ENCODE results near the gene WDR37. TPM values are rescaled to one million over a fixed set of nuclear protein-coding genes. Genes with fewer than 3 reads are reported as not detected.

WDR37 gene
- total RNA-seq, 1 donor from 2014 or later, result 12.5 TPM

GRCh38 chr10:1119027-1119426, 62.8 kb downstream of the WDR37 start:
- Histone ChIP-seq H3K27ac (ENCODE audit: low read depth, low read length) (no peak overlapping the region), H3K4me1 (ENCODE audit: control insufficient read depth in 3 of 3, insufficient read depth in 3 of 3, low read length in 3 of 3) (peaks cover 0 to 11% (median 6%) of the 10 kb centered on the region in 3 donors), H3K27me3 (ENCODE audit: control insufficient read depth in 3 of 3, insufficient read depth in 3 of 3, low read length in 3 of 3) (no peaks in the 10 kb centered on the region), H3K9ac (ENCODE audit: low read depth in 1 of 3, low read length in 3 of 3) (no peak overlapping the region), H3K4me3 (ENCODE audit: low read length in 3 of 3) (no peak overlapping the region), H3K36me3 (ENCODE audit: control insufficient read depth in 3 of 3, insufficient read depth in 3 of 3, low read length in 3 of 3) (peaks cover 42 to 60% (median 58%) of the 10 kb centered on the region in 3 donors), H3K9me3 (ENCODE audit: control insufficient read depth in 3 of 3, low read length in 3 of 3) (no peaks in the 10 kb centered on the region)

GRCh38 chr10:1119501-1119900, 63.3 kb downstream of the WDR37 start:
- Histone ChIP-seq H3K9me3 (ENCODE audit: control insufficient read depth in 3 of 3, low read length in 3 of 3) (no peaks in the 10 kb centered on the region), H3K9ac (ENCODE audit: low read depth in 1 of 3, low read length in 3 of 3) (no peak overlapping the region)

GRCh38 chr10:1120306-1120705, 64.1 kb downstream of the WDR37 start:
- Histone ChIP-seq H3K27ac (ENCODE audit: low read depth, low read length) (no peak overlapping the region), H3K4me1 (ENCODE audit: control insufficient read depth in 3 of 3, insufficient read depth in 3 of 3, low read length in 3 of 3) (peaks cover 0 to 5% (median 2%) of the 10 kb centered on the region in 3 donors), H3K4me3 (ENCODE audit: low read length in 3 of 3) (no peak overlapping the region), H3K27me3 (ENCODE audit: control insufficient read depth in 3 of 3, insufficient read depth in 3 of 3, low read length in 3 of 3) (no peaks in the 10 kb centered on the region), H3K9me3 (ENCODE audit: control insufficient read depth in 3 of 3, low read length in 3 of 3) (no peaks in the 10 kb centered on the region), H3K9ac (ENCODE audit: low read depth in 1 of 3, low read length in 3 of 3) (no peak overlapping the region), H3K36me3 (ENCODE audit: control insufficient read depth in 3 of 3, insufficient read depth in 3 of 3, low read length in 3 of 3) (peaks cover 55 to 69% (median 62%) of the 10 kb centered on the region in 3 donors)

More at GRCh38 chr10:1119501-1119900, 63.3 kb downstream of the WDR37 start:
- H3K27ac ChIP-seq (ENCODE audit: low read depth, low read length), result no peak overlapping the region
- peaks cover 0 to 11% (median 6%) of the 10 kb centered on the region in 3 donors for H3K4me1 ChIP-seq (ENCODE audit: control insufficient read depth in 3 of 3, insufficient read depth in 3 of 3, low read length in 3 of 3)
- H3K36me3 ChIP-seq (ENCODE audit: control insufficient read depth in 3 of 3, insufficient read depth in 3 of 3, low read length in 3 of 3), result peaks cover 46 to 63% (median 57%) of the 10 kb centered on the region in 3 donors
- H3K4me3 ChIP-seq (ENCODE audit: low read length in 3 of 3), result no peak overlapping the region
- H3K27me3 ChIP-seq (ENCODE audit: control insufficient read depth in 3 of 3, insufficient read depth in 3 of 3, low read length in 3 of 3), result no peaks in the 10 kb centered on the region

GRCh38 chr10:1120801-1121211, 64.6 kb downstream of the WDR37 start:
- H3K9ac ChIP-seq (ENCODE audit: low read depth in 1 of 3, low read length in 3 of 3), result no peak overlapping the region
- H3K36me3 ChIP-seq (ENCODE audit: control insufficient read depth in 3 of 3, insufficient read depth in 3 of 3, low read length in 3 of 3), result peaks cover 59 to 70% (median 63%) of the 10 kb centered on the region in 3 donors

GRCh38 chr10:1121271-1121970, 65.2 kb downstream of the WDR37 start:
- H3K27me3 ChIP-seq (ENCODE audit: control insufficient read depth in 3 of 3, insufficient read depth in 3 of 3, low read length in 3 of 3), result no peaks in the 10 kb centered on the region
- H3K4me1 ChIP-seq (ENCODE audit: control insufficient read depth in 3 of 3, insufficient read depth in 3 of 3, low read length in 3 of 3), result no peaks in the 10 kb centered on the region
- no peaks in the 10 kb centered on the region for H3K9me3 ChIP-seq (ENCODE audit: control insufficient read depth in 3 of 3, low read length in 3 of 3)
- no peak overlapping the region for H3K27ac ChIP-seq (ENCODE audit: low read depth, low read length)
- peaks cover 55 to 70% (median 63%) of the 10 kb centered on the region in 3 donors for H3K36me3 ChIP-seq (ENCODE audit: control insufficient read depth in 3 of 3, insufficient read depth in 3 of 3, low read length in 3 of 3)
- H3K4me3 ChIP-seq (ENCODE audit: low read length in 3 of 3), result no peak overlapping the region
- H3K9ac ChIP-seq (ENCODE audit: low read depth in 1 of 3, low read length in 3 of 3), result no peak overlapping the region

More at GRCh38 chr10:1120801-1121211, 64.6 kb downstream of the WDR37 start:
- Histone ChIP-seq H3K27me3 (ENCODE audit: control insufficient read depth in 3 of 3, insufficient read depth in 3 of 3, low read length in 3 of 3) (no peaks in the 10 kb centered on the region), H3K4me1 (ENCODE audit: control insufficient read depth in 3 of 3, insufficient read depth in 3 of 3, low read length in 3 of 3) (peaks cover 0 to under 1% (median 0%) of the 10 kb centered on the region in 3 donors), H3K27ac (ENCODE audit: low read depth, low read length) (no peak overlapping the region), H3K4me3 (ENCODE audit: low read length in 3 of 3) (no peak overlapping the region), H3K9me3 (ENCODE audit: control insufficient read depth in 3 of 3, low read length in 3 of 3) (no peaks in the 10 kb centered on the region)

- no peak overlapping the region for H3K4me3 ChIP-seq (ENCODE audit: low read length in 3 of 3)
These were observed 66.2 kb downstream of the WDR37 start for GRCh38 chr10:1122349-1122748.

GRCh38 chr10:1123198-1123597, 67.0 kb downstream of the WDR37 start:
- no peak overlapping the region for H3K27ac ChIP-seq (ENCODE audit: low read depth, low read length)
- no peaks in the 10 kb centered on the region for H3K9me3 ChIP-seq (ENCODE audit: control insufficient read depth in 3 of 3, low read length in 3 of 3)
- H3K36me3 ChIP-seq (ENCODE audit: control insufficient read depth in 3 of 3, insufficient read depth in 3 of 3, low read length in 3 of 3), result peaks cover 55 to 63% (median 57%) of the 10 kb centered on the region in 3 donors
- peaks cover 0 to 3% (median 0%) of the 10 kb centered on the region in 3 donors for H3K4me1 ChIP-seq (ENCODE audit: control insufficient read depth in 3 of 3, insufficient read depth in 3 of 3, low read length in 3 of 3)
- no peak overlapping the region for H3K9ac ChIP-seq (ENCODE audit: low read depth in 1 of 3, low read length in 3 of 3)
- no peaks in the 10 kb centered on the region for H3K27me3 ChIP-seq (ENCODE audit: control insufficient read depth in 3 of 3, insufficient read depth in 3 of 3, low read length in 3 of 3)
- no peak overlapping the region for H3K4me3 ChIP-seq (ENCODE audit: low read length in 3 of 3)

More at GRCh38 chr10:1122349-1122748, 66.2 kb downstream of the WDR37 start:
- Histone ChIP-seq H3K4me1 (ENCODE audit: control insufficient read depth in 3 of 3, insufficient read depth in 3 of 3, low read length in 3 of 3) (no peaks in the 10 kb centered on the region), H3K9ac (ENCODE audit: low read depth in 1 of 3, low read length in 3 of 3) (no peak overlapping the region), H3K27ac (ENCODE audit: low read depth, low read length) (no peak overlapping the region), H3K27me3 (ENCODE audit: control insufficient read depth in 3 of 3, insufficient read depth in 3 of 3, low read length in 3 of 3) (no peaks in the 10 kb centered on the region), H3K9me3 (ENCODE audit: control insufficient read depth in 3 of 3, low read length in 3 of 3) (no peaks in the 10 kb centered on the region), H3K36me3 (ENCODE audit: control insufficient read depth in 3 of 3, insufficient read depth in 3 of 3, low read length in 3 of 3) (peaks cover 54 to 67% (median 60%) of the 10 kb centered on the region in 3 donors)

GRCh38 chr10:1123972-1124371, 67.8 kb downstream of the WDR37 start:
- Histone ChIP-seq H3K27me3 (ENCODE audit: control insufficient read depth in 3 of 3, insufficient read depth in 3 of 3, low read length in 3 of 3) (no peaks in the 10 kb centered on the region), H3K4me3 (ENCODE audit: low read length in 3 of 3) (no peak overlapping the region), H3K36me3 (ENCODE audit: control insufficient read depth in 3 of 3, insufficient read depth in 3 of 3, low read length in 3 of 3) (peaks cover 55 to 61% (median 59%) of the 10 kb centered on the region in 3 donors), H3K27ac (ENCODE audit: low read depth, low read length) (no peak overlapping the region), H3K9ac (ENCODE audit: low read depth in 1 of 3, low read length in 3 of 3) (no peak overlapping the region), H3K9me3 (ENCODE audit: control insufficient read depth in 3 of 3, low read length in 3 of 3) (no peaks in the 10 kb centered on the region), H3K4me1 (ENCODE audit: control insufficient read depth in 3 of 3, insufficient read depth in 3 of 3, low read length in 3 of 3) (peaks cover 0 to 4% (median 0%) of the 10 kb centered on the region in 3 donors)

- Histone ChIP-seq H3K36me3 (ENCODE audit: control insufficient read depth in 3 of 3, insufficient read depth in 3 of 3, low read length in 3 of 3) (peaks cover 57 to 62% (median 61%) of the 10 kb centered on the region in 3 donors), H3K4me1 (ENCODE audit: control insufficient read depth in 3 of 3, insufficient read depth in 3 of 3, low read length in 3 of 3) (peaks cover 0 to 4% (median 0%) of the 10 kb centered on the region in 3 donors), H3K27me3 (ENCODE audit: control insufficient read depth in 3 of 3, insufficient read depth in 3 of 3, low read length in 3 of 3) (no peaks in the 10 kb centered on the region), H3K9me3 (ENCODE audit: control insufficient read depth in 3 of 3, low read length in 3 of 3) (no peaks in the 10 kb centered on the region), H3K9ac (ENCODE audit: low read depth in 1 of 3, low read length in 3 of 3) (no peak overlapping the region), H3K27ac (ENCODE audit: low read depth, low read length) (no peak overlapping the region), H3K4me3 (ENCODE audit: low read length in 3 of 3) (no peak overlapping the region)
These were observed 68.6 kb downstream of the WDR37 start for GRCh38 chr10:1124796-1125195.

GRCh38 chr10:1126461-1126860, 70.3 kb downstream of the WDR37 start:
- Histone ChIP-seq H3K9me3 (ENCODE audit: control insufficient read depth in 3 of 3, low read length in 3 of 3) (no peaks in the 10 kb centered on the region), H3K27me3 (ENCODE audit: control insufficient read depth in 3 of 3, insufficient read depth in 3 of 3, low read length in 3 of 3) (no peaks in the 10 kb centered on the region), H3K4me1 (ENCODE audit: control insufficient read depth in 3 of 3, insufficient read depth in 3 of 3, low read length in 3 of 3) (peaks cover 0 to 4% (median 0%) of the 10 kb centered on the region in 3 donors), H3K4me3 (ENCODE audit: low read length in 3 of 3) (no peak overlapping the region), H3K9ac (ENCODE audit: low read depth in 1 of 3, low read length in 3 of 3) (no peak overlapping the region), H3K36me3 (ENCODE audit: control insufficient read depth in 3 of 3, insufficient read depth in 3 of 3, low read length in 3 of 3) (peaks cover 59 to 72% (median 69%) of the 10 kb centered on the region in 3 donors), H3K27ac (ENCODE audit: low read depth, low read length) (no peak overlapping the region)
